K562 (cell line): ENCODE measurements around the gene MCOLN2. TPM values are rescaled to one million over a fixed set of nuclear protein-coding genes. Genes with fewer than 3 reads are reported as not detected.
A peak's percentile ranks its signal among the peaks of the same experiment; 100 is the strongest.

ENCODE experiments used
- ATAC-seq: fragments of 200-7000 bp; cut with Tn5 transposase; 3 replicates; pipeline ENCODE4 v1.9.1; 2020; ENCODE audit warnings: moderate library complexity
- BruUV-seq: library from RNA; stranded (reverse); fragments of 400-500 nt; replicated peaks from 2 replicates; lab custom pipeline; 2021; lab: Mats Ljungman, UMichigan
- CTCF ChIA-PET: fragments of 300-600 bp; formaldehyde crosslinking; extraction: SDS; loops from one replicate; lab custom pipeline; 2021; ENCODE audit warnings: low intra/inter-chr PET ratio; lab: Yijun Ruan, JAX
- POLR2A ChIA-PET: fragments of 300-600, 350-650 bp; sonication (Branson Sonifier 250); formaldehyde crosslinking; extraction: SDS; loops from one replicate; lab custom pipeline; 2021; ENCODE audit warnings: antibody characterized with exemption, inconsistent platforms; lab: Yijun Ruan, JAX
- DNase-seq, 4 experiments: peaks; one replicate each; pipeline versions ENCODE4 v3.0.0 to v3.0.0-alpha.2; 2011 to 2018; ENCODE audit warnings: low spot score in 3 of 4, mixed read lengths in 3 of 4; ENCODE audit errors: extremely low read depth in 1 of 4
- FAIRE-seq: peaks from 2 replicates; lab custom pipeline; 2011; peaks lifted over from hg19 to GRCh38; lab: Jason Lieb, UNC
- H2AFZ ChIP-seq: 2 replicates; pipeline ENCODE4 v1.6.0; 2011; ENCODE audit warnings: low read depth, low read length, control low read depth, inconsistent platforms
- H3K27ac ChIP-seq: fragments of 200-600 bp; 3 replicates; pipeline ENCODE4 v1.8.0; 2011; ENCODE audit warnings: low read depth, mild to moderate bottlenecking, control low read depth, inconsistent platforms, low read length, moderate library complexity, mixed read lengths; ENCODE audit errors: extremely low read depth
- H3K27me3 ChIP-seq, 2 experiments: fragments of 300-600 bp in 1 of 2; 2 replicates in 1 of 2; 3 replicates in 1 of 2; pipeline versions ENCODE4 v1.6.0 to v1.8.0; 2011; ENCODE audit warnings: inconsistent platforms in 2 of 2, low read length in 2 of 2, mild to moderate bottlenecking in 1 of 2, mixed read lengths in 1 of 2, moderate library complexity in 1 of 2; ENCODE audit not compliant: control insufficient read depth in 2 of 2, insufficient read depth in 2 of 2
- H3K36me3 ChIP-seq: fragments of 300-600 bp; 3 replicates; pipeline ENCODE4 v1.8.0; 2011; ENCODE audit warnings: mild to moderate bottlenecking, low read length, inconsistent platforms; ENCODE audit not compliant: control insufficient read depth, insufficient read depth
- H3K4me1 ChIP-seq, 2 experiments: fragments of 200-600 bp in 1 of 2; replicated peaks in 1 of 2; 2 replicates in 1 of 2; 3 replicates in 1 of 2; pipeline versions ENCODE4 v1.5.1 to v1.8.0; 2011; ENCODE audit warnings: inconsistent platforms in 2 of 2, low read length in 2 of 2, mild to moderate bottlenecking in 1 of 2, mixed read lengths in 1 of 2, moderate library complexity in 1 of 2; ENCODE audit not compliant: control insufficient read depth in 2 of 2, insufficient read depth in 2 of 2
- H3K4me2 ChIP-seq: 2 replicates; pipeline ENCODE4 v1.6.1; 2011; ENCODE audit warnings: low read length, control low read depth, inconsistent platforms, mixed read lengths; ENCODE audit not compliant: insufficient read depth
- H3K4me3 ChIP-seq: fragments of 200-600 bp; sonication (generic), shearing (Covaris generic); 2 replicates; pipeline ENCODE4 v1.5.1; 2016; ENCODE audit warnings: control low read depth, inconsistent platforms
- H3K79me2 ChIP-seq: fragments of 200-600 bp; 3 replicates; pipeline ENCODE4 v1.8.0; 2011; ENCODE audit warnings: low read length, inconsistent platforms; ENCODE audit not compliant: control insufficient read depth, insufficient read depth
- H3K9ac ChIP-seq, 2 experiments: 2 replicates each; pipeline versions ENCODE4 v1.6.0 to v1.6.1; 2011; ENCODE audit warnings: low read depth in 2 of 2, low read length in 2 of 2, control low read depth in 1 of 2, inconsistent platforms in 1 of 2, mild to moderate bottlenecking in 1 of 2, mixed read lengths in 1 of 2; ENCODE audit not compliant: insufficient read depth in 1 of 2
- H3K9me1 ChIP-seq: one replicate; pipeline ENCODE4 v1.6.0; 2011; ENCODE audit warnings: inconsistent platforms, mild to moderate bottlenecking, low read length, moderate library complexity; ENCODE audit not compliant: control insufficient read depth, insufficient read depth
- H3K9me3 ChIP-seq: replicated peaks from 2 replicates; pipeline ENCODE4 v1.5.1; 2011; ENCODE audit warnings: low read depth, low read length, inconsistent platforms; ENCODE audit not compliant: control insufficient read depth, insufficient read depth
- H4K20me1 ChIP-seq: replicated peaks from 2 replicates; pipeline ENCODE4 v1.6.1; 2011; ENCODE audit warnings: low read length, inconsistent platforms, mixed read lengths; ENCODE audit not compliant: control insufficient read depth, insufficient read depth
- CHCHD3 ChIP-seq: fragments of 250-450 bp; sonication (Bioruptor Pico); IDR thresholded peaks from 2 replicates; pipeline ENCODE4 v2.1.2; 2022; ENCODE audit warnings: mild to moderate bottlenecking
- RAD21 ChIP-seq, 2 experiments: fragments of 250-450 bp in 1 of 2; fragments of 450-650 bp in 1 of 2; sonication (Bioruptor Pico) in 1 of 2; formaldehyde crosslinking in 1 of 2; IDR thresholded peaks in 1 of 2; conservative IDR thresholded peaks in 1 of 2; 2 replicates each; pipeline versions ENCODE4 v1.4.0 to v1.8.0; 2020 to 2022; ENCODE audit warnings: mild to moderate bottlenecking in 2 of 2, moderate library complexity in 1 of 2
- SAP30 ChIP-seq: fragments of 200-600 bp; sonication (generic); IDR thresholded peaks from 2 replicates; pipeline ENCODE4 v1.6.1; 2012; ENCODE audit warnings: borderline replicate concordance, low read depth, mild to moderate bottlenecking, moderate library complexity, low read length, control low read depth, inconsistent platforms; ENCODE audit not compliant: insufficient read depth, poor library complexity, severe bottlenecking
- TARDBP ChIP-seq: fragments of 450-650 bp; IDR thresholded peaks from 2 replicates; pipeline ENCODE4 v1.6.1; 2016
- ZNF146 ChIP-seq: IDR thresholded peaks from one replicate; pipeline ENCODE4 v1.6.1; 2018; ENCODE audit warnings: missing compliant biosample characterization; ENCODE audit not compliant: unreplicated experiment
- ZNF253 ChIP-seq: fragments of 250-450 bp; sonication (Bioruptor Pico); conservative IDR thresholded peaks from 2 replicates; pipeline ENCODE4 v1.6.1; 2021; ENCODE audit warnings: mild to moderate bottlenecking
- ZNF274 ChIP-seq: IDR thresholded peaks from 2 replicates; pipeline ENCODE4 v1.6.1; 2011; ENCODE audit warnings: low read depth, mild to moderate bottlenecking, low read length, moderate library complexity, borderline replicate concordance
- WGBS: fragments of 100-300 bp; shearing (Covaris generic); methylation state at CpG from one replicate; pipeline ENCODE4 v1.1.6; 2016; ENCODE audit warnings: low coverage, mixed read lengths; ENCODE audit not compliant: insufficient coverage; ENCODE audit errors: missing lambda C conversion rate; 5-methylcytosine and 5-hydroxymethylcytosine counted together
- in situ Hi-C: fragments of 300-500 bp; cut with MboI; formaldehyde crosslinking; loops from 4 replicates; pipeline ENCODE4 v1.15.0; 2018; ENCODE audit warnings: inconsistent platforms, mixed read lengths
- intact Hi-C: fragments of 100-400 bp; cut with micrococcal nuclease; formaldehyde crosslinking; loops from 2 replicates; pipeline ENCODE4 v1.14.2; 2022
- polyA plus RNA-seq, 8 experiments: library from polyadenylated mRNA; depleted of rRNA in 4 of 8; stranded (reverse) in 5 of 8; unstranded in 3 of 8; fragments of >200 nt; fragmentation: Nextera tagmentation in 2 of 8; fragmentation: Illumina TruSeq in 1 of 8; extraction: Ambion mirVana in 2 of 8; extraction: Trizol in 1 of 8; gene quantifications; 2 replicates each; pipeline versions ENCODE4 v1.2.1 to v1.2.3, GENCODE V29; 2011 to 2014; ENCODE audit warnings: inconsistent platforms in 1 of 8, missing spikeins in 1 of 8
- total RNA-seq, 7 experiments: library from RNA; depleted of rRNA in 6 of 7; stranded (reverse); fragments of >200 nt in 6 of 7; fragmentation: Illumina TruSeq in 2 of 7; extraction: Trizol in 2 of 7; gene quantifications; 2 replicates each; pipeline versions ENCODE4 v1.2.1 to v1.2.3, GENCODE V29; 2011 to 2021; ENCODE audit warnings: low replicate concordance in 1 of 7
- TF ChIP-seq, protein P1 (sequence below), 2 experiments: fragments of 450-650 bp; IDR thresholded peaks; 2 replicates each; pipeline ENCODE4 v1.6.1; 2016
- TF ChIP-seq, protein P2 (sequence below): IDR thresholded peaks from 3 replicates; pipeline ENCODE4 v1.6.1; 2011; ENCODE audit warnings: borderline replicate concordance, mild to moderate bottlenecking, moderate library complexity; ENCODE audit not compliant: insufficient read length; ENCODE audit errors: extremely low read depth
- TF ChIP-seq, protein P3 (sequence below): fragments of 450-650 bp; formaldehyde crosslinking; IDR thresholded peaks from 2 replicates; pipeline ENCODE4 v1.4.0; 2020; ENCODE audit warnings: mild to moderate bottlenecking, mixed read lengths
- TF ChIP-seq, protein P4 (sequence below), 3 experiments: IDR thresholded peaks in 2 of 3; conservative IDR thresholded peaks in 1 of 3; 2 replicates each; pipeline ENCODE4 v1.5.1; 2011 to 2012; ENCODE audit warnings: low read length in 3 of 3, mild to moderate bottlenecking in 3 of 3, control low read depth in 2 of 3, improper control_type of control experiment in 1 of 3, inconsistent platforms in 1 of 3, low read depth in 1 of 3, mixed read lengths in 1 of 3, moderate library complexity in 1 of 3; ENCODE audit not compliant: insufficient read depth in 2 of 3

MCOLN2 gene
- total and polyA plus RNA-seq, 9 of the 15 experiments (the other 6 are each of a cell fraction or from before 2014, with no cell fraction given), result 0.18 TPM; not detected in 8

DNA sequence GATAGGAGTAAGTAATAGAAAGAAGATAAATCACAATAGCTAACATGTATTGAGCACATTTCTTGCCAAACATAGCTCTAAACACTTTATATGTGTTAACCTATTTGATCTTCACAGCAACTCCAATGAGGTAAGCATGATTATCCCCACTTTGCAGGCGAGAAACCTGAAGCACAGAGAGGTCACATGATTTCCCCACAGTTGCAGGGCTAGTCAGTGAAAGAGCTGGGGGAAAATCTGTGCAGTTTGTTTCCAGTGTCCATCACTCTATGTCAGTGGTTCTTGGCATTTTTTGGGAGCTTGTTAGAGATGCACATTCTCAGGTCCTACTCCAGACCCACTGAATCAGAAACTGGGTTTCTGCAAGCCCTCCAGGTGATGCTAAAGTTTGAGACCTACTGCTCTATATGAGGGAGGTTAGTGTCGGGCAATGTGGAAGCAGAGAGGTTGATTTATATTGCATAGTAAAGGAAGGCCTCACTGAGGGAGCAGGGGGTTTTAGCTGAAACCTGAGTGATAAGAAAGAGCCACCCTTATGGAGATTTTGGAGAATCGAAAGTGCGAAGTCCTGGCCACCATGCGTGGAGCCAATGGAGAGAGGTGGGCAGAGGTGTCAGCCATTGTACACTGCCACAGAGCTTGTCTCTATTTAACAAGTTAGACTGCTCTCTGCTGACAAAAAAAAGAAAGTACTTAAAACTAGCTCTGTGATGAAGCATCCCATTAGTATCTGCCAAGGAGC is 30.5 kb upstream of the MCOLN2 start:
- Histone ChIP-seq H3K4me1 (no peaks in the 10 kb centered on the region), H3K79me2 (no peaks in the 10 kb centered on the region), H3K9me1 (no peaks in the 10 kb centered on the region), H3K4me2 (no peak overlapping the region), H4K20me1 (no peaks in the 10 kb centered on the region), H3K36me3 (no peaks in the 10 kb centered on the region), H2AFZ (no peak overlapping the region), H3K27ac (no peak overlapping the region), H3K4me3 (no peak overlapping the region), H3K9me3 (no peaks in the 10 kb centered on the region), H3K27me3 (0 out of 5 replicates have a peak, but pooled peaks cover 0 to 6% of the 10 kb centered on the region in 2 experiments), H3K9ac (no peak overlapping the region)
- BruUV-seq, result no TSS peak
- TF ChIP-seq RAD21 (CRISPR knock-in tag; conservative IDR thresholded peaks at IDR 0.05 in 1 of 2, IDR thresholded peaks at IDR 0.05 in 1 of 2) (peak; percentile 13 to 17; a peak in 2 of 4 replicates), ZNF274 (no peak), CHCHD3 (CRISPR knock-in tag) (no peak), ZNF253 (no peak), SAP30 (no peak), ZNF146 (CRISPR knock-in tag) (no peak), TARDBP (no peak)
- TF ChIP-seq, protein P1, sequence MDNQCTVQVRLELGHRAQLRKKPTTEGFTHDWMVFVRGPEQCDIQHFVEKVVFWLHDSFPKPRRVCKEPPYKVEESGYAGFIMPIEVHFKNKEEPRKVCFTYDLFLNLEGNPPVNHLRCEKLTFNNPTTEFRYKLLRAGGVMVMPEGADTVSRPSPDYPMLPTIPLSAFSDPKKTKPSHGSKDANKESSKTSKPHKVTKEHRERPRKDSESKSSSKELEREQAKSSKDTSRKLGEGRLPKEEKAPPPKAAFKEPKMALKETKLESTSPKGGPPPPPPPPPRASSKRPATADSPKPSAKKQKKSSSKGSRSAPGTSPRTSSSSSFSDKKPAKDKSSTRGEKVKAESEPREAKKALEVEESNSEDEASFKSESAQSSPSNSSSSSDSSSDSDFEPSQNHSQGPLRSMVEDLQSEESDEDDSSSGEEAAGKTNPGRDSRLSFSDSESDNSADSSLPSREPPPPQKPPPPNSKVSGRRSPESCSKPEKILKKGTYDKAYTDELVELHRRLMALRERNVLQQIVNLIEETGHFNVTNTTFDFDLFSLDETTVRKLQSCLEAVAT (IDR thresholded peaks at IDR 0.05), result no peak
- TF ChIP-seq, protein P2, sequence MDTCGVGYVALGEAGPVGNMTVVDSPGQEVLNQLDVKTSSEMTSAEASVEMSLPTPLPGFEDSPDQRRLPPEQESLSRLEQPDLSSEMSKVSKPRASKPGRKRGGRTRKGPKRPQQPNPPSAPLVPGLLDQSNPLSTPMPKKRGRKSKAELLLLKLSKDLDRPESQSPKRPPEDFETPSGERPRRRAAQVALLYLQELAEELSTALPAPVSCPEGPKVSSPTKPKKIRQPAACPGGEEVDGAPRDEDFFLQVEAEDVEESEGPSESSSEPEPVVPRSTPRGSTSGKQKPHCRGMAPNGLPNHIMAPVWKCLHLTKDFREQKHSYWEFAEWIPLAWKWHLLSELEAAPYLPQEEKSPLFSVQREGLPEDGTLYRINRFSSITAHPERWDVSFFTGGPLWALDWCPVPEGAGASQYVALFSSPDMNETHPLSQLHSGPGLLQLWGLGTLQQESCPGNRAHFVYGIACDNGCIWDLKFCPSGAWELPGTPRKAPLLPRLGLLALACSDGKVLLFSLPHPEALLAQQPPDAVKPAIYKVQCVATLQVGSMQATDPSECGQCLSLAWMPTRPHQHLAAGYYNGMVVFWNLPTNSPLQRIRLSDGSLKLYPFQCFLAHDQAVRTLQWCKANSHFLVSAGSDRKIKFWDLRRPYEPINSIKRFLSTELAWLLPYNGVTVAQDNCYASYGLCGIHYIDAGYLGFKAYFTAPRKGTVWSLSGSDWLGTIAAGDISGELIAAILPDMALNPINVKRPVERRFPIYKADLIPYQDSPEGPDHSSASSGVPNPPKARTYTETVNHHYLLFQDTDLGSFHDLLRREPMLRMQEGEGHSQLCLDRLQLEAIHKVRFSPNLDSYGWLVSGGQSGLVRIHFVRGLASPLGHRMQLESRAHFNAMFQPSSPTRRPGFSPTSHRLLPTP, result no peak
- TF ChIP-seq, protein P3, sequence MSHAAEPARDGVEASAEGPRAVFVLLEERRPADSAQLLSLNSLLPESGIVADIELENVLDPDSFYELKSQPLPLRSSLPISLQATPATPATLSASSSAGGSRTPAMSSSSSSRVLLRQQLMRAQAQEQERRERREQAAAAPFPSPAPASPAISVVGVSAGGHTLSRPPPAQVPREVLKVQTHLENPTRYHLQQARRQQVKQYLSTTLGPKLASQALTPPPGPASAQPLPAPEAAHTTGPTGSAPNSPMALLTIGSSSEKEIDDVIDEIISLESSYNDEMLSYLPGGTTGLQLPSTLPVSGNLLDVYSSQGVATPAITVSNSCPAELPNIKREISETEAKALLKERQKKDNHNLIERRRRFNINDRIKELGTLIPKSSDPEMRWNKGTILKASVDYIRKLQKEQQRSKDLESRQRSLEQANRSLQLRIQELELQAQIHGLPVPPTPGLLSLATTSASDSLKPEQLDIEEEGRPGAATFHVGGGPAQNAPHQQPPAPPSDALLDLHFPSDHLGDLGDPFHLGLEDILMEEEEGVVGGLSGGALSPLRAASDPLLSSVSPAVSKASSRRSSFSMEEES (CRISPR knock-in tag), result peak; percentile 20; the same call in 1 of the 2 replicates
- TF ChIP-seq, protein P4, sequence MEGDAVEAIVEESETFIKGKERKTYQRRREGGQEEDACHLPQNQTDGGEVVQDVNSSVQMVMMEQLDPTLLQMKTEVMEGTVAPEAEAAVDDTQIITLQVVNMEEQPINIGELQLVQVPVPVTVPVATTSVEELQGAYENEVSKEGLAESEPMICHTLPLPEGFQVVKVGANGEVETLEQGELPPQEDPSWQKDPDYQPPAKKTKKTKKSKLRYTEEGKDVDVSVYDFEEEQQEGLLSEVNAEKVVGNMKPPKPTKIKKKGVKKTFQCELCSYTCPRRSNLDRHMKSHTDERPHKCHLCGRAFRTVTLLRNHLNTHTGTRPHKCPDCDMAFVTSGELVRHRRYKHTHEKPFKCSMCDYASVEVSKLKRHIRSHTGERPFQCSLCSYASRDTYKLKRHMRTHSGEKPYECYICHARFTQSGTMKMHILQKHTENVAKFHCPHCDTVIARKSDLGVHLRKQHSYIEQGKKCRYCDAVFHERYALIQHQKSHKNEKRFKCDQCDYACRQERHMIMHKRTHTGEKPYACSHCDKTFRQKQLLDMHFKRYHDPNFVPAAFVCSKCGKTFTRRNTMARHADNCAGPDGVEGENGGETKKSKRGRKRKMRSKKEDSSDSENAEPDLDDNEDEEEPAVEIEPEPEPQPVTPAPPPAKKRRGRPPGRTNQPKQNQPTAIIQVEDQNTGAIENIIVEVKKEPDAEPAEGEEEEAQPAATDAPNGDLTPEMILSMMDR (IDR thresholded peaks at IDR 0.05 in 2 of 3, conservative IDR thresholded peaks at IDR 0.05 in 1 of 3; ENCODE audit: insufficient read depth in 2 of 3, low read depth in 1 of 3, low read length in 3 of 3), result peak in 1 of 3 experiments; percentile 16; a peak in 1 of 6 replicates
- intact Hi-C loops (no loop called here), in situ Hi-C loops (no loop called here)
- WGBS, result 3% methylated on average over 5 of the region's 5 CpGs
- ChIA-PET POLR2A (interaction anchor here (0.6 kb wide), 1 partner anchor 267 kb away, joined by 4 read pairs; no protein-coding TSS in a partner anchor), CTCF (interaction anchor here (0.8 kb wide), 1 partner anchor 82 kb away, joined by 3 read pairs; no protein-coding TSS in a partner anchor)
- FAIRE-seq (no peak), ATAC-seq (peak; percentile 58; the same call in 1 of the 3 replicates), DNase-seq (no peak)
